IMR-90 (cell line): Measurements from ENCODE around the gene CES3.

Experiments
- POLR2A ChIP-seq: IDR thresholded peaks from 2 replicates; pipeline ENCODE4 v1.6.1; 2012; ENCODE audit warnings: mild to moderate bottlenecking, low read depth, low read length
- TF ChIP-seq, protein P1 (sequence below): conservative IDR thresholded peaks from 2 replicates; pipeline ENCODE4 v1.5.1; 2012; ENCODE audit warnings: mild to moderate bottlenecking, low read depth, low read length, improper control_type of control experiment

DNA sequence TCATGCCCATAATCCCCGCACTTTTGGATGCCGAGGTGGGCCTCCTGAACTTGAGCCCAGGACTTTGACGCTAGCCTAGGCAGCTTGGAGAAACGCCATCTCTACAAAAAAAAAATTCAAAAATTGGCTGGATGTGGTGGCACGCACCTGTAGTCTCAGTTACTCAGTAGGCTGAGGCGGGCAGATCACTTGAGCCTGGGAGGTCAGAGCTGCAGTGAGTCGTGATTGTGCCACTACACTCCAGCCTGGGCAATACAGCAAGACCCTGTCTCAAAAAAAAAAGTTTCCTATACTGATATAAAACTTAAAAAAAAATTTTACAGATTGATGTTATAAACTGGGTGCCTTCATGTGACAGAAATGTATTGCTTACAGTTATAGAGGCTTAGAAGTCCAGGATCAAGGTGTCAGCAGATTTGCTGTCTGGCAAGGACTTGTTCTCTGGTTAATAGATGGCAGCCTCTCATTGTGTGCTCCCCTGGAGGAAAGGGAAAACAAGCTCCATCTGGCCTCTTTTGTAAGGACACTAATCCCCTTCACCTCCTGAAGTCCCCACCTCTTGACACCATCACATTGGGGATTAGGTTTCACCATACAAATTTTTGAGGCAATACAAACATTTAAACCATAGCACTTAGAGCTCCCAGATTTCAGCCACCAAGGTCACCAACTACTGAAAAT, 8.5 kb upstream of the CES3 start:
- TF ChIP-seq, protein P1, sequence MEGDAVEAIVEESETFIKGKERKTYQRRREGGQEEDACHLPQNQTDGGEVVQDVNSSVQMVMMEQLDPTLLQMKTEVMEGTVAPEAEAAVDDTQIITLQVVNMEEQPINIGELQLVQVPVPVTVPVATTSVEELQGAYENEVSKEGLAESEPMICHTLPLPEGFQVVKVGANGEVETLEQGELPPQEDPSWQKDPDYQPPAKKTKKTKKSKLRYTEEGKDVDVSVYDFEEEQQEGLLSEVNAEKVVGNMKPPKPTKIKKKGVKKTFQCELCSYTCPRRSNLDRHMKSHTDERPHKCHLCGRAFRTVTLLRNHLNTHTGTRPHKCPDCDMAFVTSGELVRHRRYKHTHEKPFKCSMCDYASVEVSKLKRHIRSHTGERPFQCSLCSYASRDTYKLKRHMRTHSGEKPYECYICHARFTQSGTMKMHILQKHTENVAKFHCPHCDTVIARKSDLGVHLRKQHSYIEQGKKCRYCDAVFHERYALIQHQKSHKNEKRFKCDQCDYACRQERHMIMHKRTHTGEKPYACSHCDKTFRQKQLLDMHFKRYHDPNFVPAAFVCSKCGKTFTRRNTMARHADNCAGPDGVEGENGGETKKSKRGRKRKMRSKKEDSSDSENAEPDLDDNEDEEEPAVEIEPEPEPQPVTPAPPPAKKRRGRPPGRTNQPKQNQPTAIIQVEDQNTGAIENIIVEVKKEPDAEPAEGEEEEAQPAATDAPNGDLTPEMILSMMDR, result no peak
- no peak for TF ChIP-seq POLR2A
